ENCODE measurements around the gene NR6A1.

DNA sequence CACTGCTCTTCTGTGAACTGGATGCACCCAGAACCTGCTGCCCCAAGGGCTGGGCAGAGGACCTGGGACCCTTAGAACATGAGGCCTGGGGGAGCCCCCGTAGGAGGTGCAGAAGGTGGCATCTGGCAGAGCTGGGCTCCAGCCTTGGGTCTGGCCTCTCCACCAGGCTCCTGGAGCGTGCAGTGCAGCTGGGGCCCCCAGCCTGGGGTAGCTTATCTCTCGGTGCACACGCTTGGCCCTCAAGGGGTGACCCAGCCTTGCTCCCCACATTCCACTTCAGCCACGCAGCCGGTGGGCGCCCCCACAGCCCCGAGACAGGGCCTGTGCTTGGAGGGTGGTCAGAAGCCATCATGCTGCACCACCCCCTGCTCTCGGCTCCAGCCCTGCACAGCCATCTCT lies 258.3 kb downstream of the NR6A1 start:
- TF ChIP-seq, protein P1, sequence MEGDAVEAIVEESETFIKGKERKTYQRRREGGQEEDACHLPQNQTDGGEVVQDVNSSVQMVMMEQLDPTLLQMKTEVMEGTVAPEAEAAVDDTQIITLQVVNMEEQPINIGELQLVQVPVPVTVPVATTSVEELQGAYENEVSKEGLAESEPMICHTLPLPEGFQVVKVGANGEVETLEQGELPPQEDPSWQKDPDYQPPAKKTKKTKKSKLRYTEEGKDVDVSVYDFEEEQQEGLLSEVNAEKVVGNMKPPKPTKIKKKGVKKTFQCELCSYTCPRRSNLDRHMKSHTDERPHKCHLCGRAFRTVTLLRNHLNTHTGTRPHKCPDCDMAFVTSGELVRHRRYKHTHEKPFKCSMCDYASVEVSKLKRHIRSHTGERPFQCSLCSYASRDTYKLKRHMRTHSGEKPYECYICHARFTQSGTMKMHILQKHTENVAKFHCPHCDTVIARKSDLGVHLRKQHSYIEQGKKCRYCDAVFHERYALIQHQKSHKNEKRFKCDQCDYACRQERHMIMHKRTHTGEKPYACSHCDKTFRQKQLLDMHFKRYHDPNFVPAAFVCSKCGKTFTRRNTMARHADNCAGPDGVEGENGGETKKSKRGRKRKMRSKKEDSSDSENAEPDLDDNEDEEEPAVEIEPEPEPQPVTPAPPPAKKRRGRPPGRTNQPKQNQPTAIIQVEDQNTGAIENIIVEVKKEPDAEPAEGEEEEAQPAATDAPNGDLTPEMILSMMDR (IDR thresholded peaks at IDR 0.05) = no peak
- no peak for TF ChIP-seq POLR2A (IDR thresholded peaks at IDR 0.05)
